Endodermal cell (in vitro differentiated cells): ENCODE data around the gene COL26A1. TPM values are rescaled to one million over a fixed set of nuclear protein-coding genes. Genes with fewer than 3 reads are reported as not detected.

Experiments
- DNase-seq: peaks from one replicate; pipeline ENCODE4 v3.0.0-alpha.2; 2017
- H3K27ac ChIP-seq: 2 replicates; pipeline ENCODE4 v1.5.1; 2013; ENCODE audit warnings: mild to moderate bottlenecking, low read depth, low read length, moderate library complexity
- H3K27me3 ChIP-seq: 2 replicates; pipeline ENCODE4 v1.6.1; 2013; ENCODE audit warnings: mild to moderate bottlenecking, low read length, moderate library complexity; ENCODE audit not compliant: insufficient read depth, control insufficient read depth, poor library complexity, severe bottlenecking
- H3K36me3 ChIP-seq: 2 replicates; pipeline ENCODE4 v1.7.0; 2013; ENCODE audit warnings: mild to moderate bottlenecking, low read length, moderate library complexity; ENCODE audit not compliant: control insufficient read depth, insufficient read depth
- H3K4me1 ChIP-seq: one replicate; pipeline ENCODE4 v1.7.0; 2013; ENCODE audit warnings: low read length; ENCODE audit not compliant: control insufficient read depth, insufficient read depth
- H3K4me3 ChIP-seq: 2 replicates; pipeline ENCODE4 v1.5.1; 2013; ENCODE audit warnings: mild to moderate bottlenecking, low read length, moderate library complexity
- H3K9ac ChIP-seq: 2 replicates; pipeline ENCODE4 v1.6.1; 2013; ENCODE audit warnings: mild to moderate bottlenecking, low read length, moderate library complexity; ENCODE audit not compliant: poor library complexity, severe bottlenecking; ENCODE audit errors: extremely low read depth
- H3K9me3 ChIP-seq: 2 replicates; pipeline ENCODE4 v1.6.1; 2013; ENCODE audit warnings: mild to moderate bottlenecking, low read length, moderate library complexity; ENCODE audit not compliant: control insufficient read depth
- H3K27ac Mint-ChIP-seq: 2 replicates; pipeline ENCODE4 v1.8.0; 2020; ENCODE audit warnings: mixed read lengths
- H3K27me3 Mint-ChIP-seq: 2 replicates; pipeline ENCODE4 v1.8.0; 2021; ENCODE audit warnings: mild to moderate bottlenecking, mixed read lengths; ENCODE audit not compliant: insufficient read depth
- H3K36me3 Mint-ChIP-seq: 2 replicates; pipeline ENCODE4 v1.8.0; 2020; ENCODE audit warnings: low read depth, mixed read lengths
- H3K4me1 Mint-ChIP-seq: 2 replicates; pipeline ENCODE4 v1.8.0; 2020; ENCODE audit warnings: mixed read lengths
- H3K4me3 Mint-ChIP-seq: 2 replicates; pipeline ENCODE4 v1.8.0; 2020; ENCODE audit warnings: mild to moderate bottlenecking, moderate library complexity, mixed read lengths
- H3K9me3 Mint-ChIP-seq: 2 replicates; pipeline ENCODE4 v1.8.0; 2020; ENCODE audit warnings: mild to moderate bottlenecking, mixed read lengths
- CTCF ChIP-seq: fragments of 200-600 bp; sonication (generic); conservative IDR thresholded peaks from 2 replicates; pipeline ENCODE4 v1.5.0; 2021; ENCODE audit warnings: antibody characterized with exemption, mild to moderate bottlenecking
- WGBS, 2 experiments: methylation state at CpG; one replicate each; pipeline versions ENCODE4 v1.1.5 to v1.1.7; 2013; ENCODE audit warnings: missing lambda C conversion rate in 2 of 2, mixed read lengths in 1 of 2; ENCODE audit not compliant: insufficient coverage in 1 of 2, insufficient read length in 1 of 2; 5-methylcytosine and 5-hydroxymethylcytosine counted together
- total RNA-seq, 2 donors: library from RNA; stranded (reverse); fragmentation: NEBNext Ultra II Directional in 1 of 2; extraction: Animal tissue kit (Norgen Biotek cat#: 25700) in 1 of 2; gene quantifications; 2 replicates in 1 of 2; 3 replicates in 1 of 2; pipeline ENCODE4 v1.2.1, GENCODE V29; 2021

Gene COL26A1
- total RNA-seq, 2 donors from 2014 or later: 41.2 to 47.0 TPM

GRCh38 chr7:101527844-101528667 lies 165.4 kb downstream of the COL26A1 start:
- Histone ChIP-seq H3K9ac (no peak overlapping the region), H3K27ac (no peak overlapping the region), H3K4me1 (no peaks in the 10 kb centered on the region), H3K4me3 (no peak overlapping the region), H3K36me3 (no peaks in the 10 kb centered on the region), H3K27me3 (no peaks in the 10 kb centered on the region), H3K9me3 (no peaks in the 10 kb centered on the region)
- no peak for TF ChIP-seq CTCF
- WGBS, 2 experiments: 88 to 90% methylated on average over 6 to 13 of the region's 13 CpGs
- DNase-seq: no peak
- peak overlapping the region; percentile 61 for H3K27ac Mint-ChIP-seq
- H3K4me1 Mint-ChIP-seq: no peaks in the 10 kb centered on the region
- H3K27me3 Mint-ChIP-seq: no peaks in the 10 kb centered on the region
- no peaks in the 10 kb centered on the region for H3K9me3 Mint-ChIP-seq
- peaks cover 10% of the 10 kb centered on the region for H3K36me3 Mint-ChIP-seq
- no peak overlapping the region for H3K4me3 Mint-ChIP-seq

GRCh38 chr7:101529560-101529959 lies 166.9 kb downstream of the COL26A1 start:
- Mint-ChIP-seq H3K4me3 (no peak overlapping the region), H3K27me3 (no peaks in the 10 kb centered on the region)

GRCh38 chr7:101531726-101532357 lies 169.2 kb downstream of the COL26A1 start:
- 91 to 93% methylated on average over 12 to 16 of the region's 16 CpGs for WGBS, 2 experiments
- no peak for DNase-seq
- H3K4me1 Mint-ChIP-seq: no peaks in the 10 kb centered on the region
- Histone ChIP-seq H3K4me1 (no peaks in the 10 kb centered on the region), H3K9ac (no peak overlapping the region), H3K36me3 (no peaks in the 10 kb centered on the region), H3K4me3 (no peak overlapping the region), H3K9me3 (no peaks in the 10 kb centered on the region), H3K27ac (no peak overlapping the region), H3K27me3 (no peaks in the 10 kb centered on the region)
- no peaks in the 10 kb centered on the region for H3K9me3 Mint-ChIP-seq
- H3K27ac Mint-ChIP-seq: no peak overlapping the region
- H3K4me3 Mint-ChIP-seq: no peak overlapping the region
- no peak for TF ChIP-seq CTCF
- H3K27me3 Mint-ChIP-seq: no peaks in the 10 kb centered on the region
- peaks cover 7% of the 10 kb centered on the region for H3K36me3 Mint-ChIP-seq

More at GRCh38 chr7:101529560-101529959, 166.9 kb downstream of the COL26A1 start:
- no peak overlapping the region for H3K4me3 ChIP-seq
- Mint-ChIP-seq H3K9me3 (no peaks in the 10 kb centered on the region), H3K4me1 (no peaks in the 10 kb centered on the region), H3K36me3 (peaks cover 10% of the 10 kb centered on the region), H3K27ac (no peak overlapping the region)
- no peaks in the 10 kb centered on the region for H3K9me3 ChIP-seq
- H3K27me3 ChIP-seq: no peaks in the 10 kb centered on the region
- no peaks in the 10 kb centered on the region for H3K36me3 ChIP-seq
- H3K9ac ChIP-seq: no peak overlapping the region
- H3K27ac ChIP-seq: no peak overlapping the region
- DNase-seq: no peak
- WGBS, 2 experiments: 76% methylated on average over 4 of the region's 4 CpGs; no CpG with 5 or more reads in 1 of the 2 experiments
- H3K4me1 ChIP-seq: no peaks in the 10 kb centered on the region
- TF ChIP-seq CTCF: no peak
